Tibial nerve (tissue), 4 donors: ENCODE data around the gene PRKG1. TPM values are rescaled to one million over a fixed set of nuclear protein-coding genes. Genes with fewer than 3 reads are reported as not detected.

Experiments
- DNase-seq, 2 donors: peaks; one replicate each; pipeline ENCODE4 v3.0.0-alpha.2; 2019; ENCODE audit warnings: low spot score in 2 of 2
- H3K27ac ChIP-seq, 4 donors: fragments of 200-600 bp; sonication (generic) in 3 of 4; one replicate each; pipeline ENCODE4 v1.5.1; 2017 to 2019; ENCODE audit warnings: mild to moderate bottlenecking in 1 of 4
- H3K27me3 ChIP-seq, 2 donors: fragments of 200-600 bp; sonication (generic) in 1 of 2; one replicate each; pipeline versions ENCODE4 v1.5.1 to v1.6.0; 2017 to 2019
- H3K36me3 ChIP-seq, 3 donors: fragments of 200-600 bp; sonication (generic); one replicate each; pipeline ENCODE4 v1.5.1; 2018 to 2019
- H3K4me1 ChIP-seq, 4 donors: fragments of 200-600 bp; sonication (generic) in 3 of 4; one replicate each; pipeline ENCODE4 v1.5.1; 2017 to 2019
- H3K4me3 ChIP-seq, 4 donors: fragments of 200-600 bp; sonication (generic) in 3 of 4; one replicate each; pipeline ENCODE4 v1.5.1; 2017 to 2019; ENCODE audit warnings: mild to moderate bottlenecking in 1 of 4, moderate library complexity in 1 of 4
- H3K9me3 ChIP-seq, 4 donors: fragments of 200-600 bp; sonication (generic) in 3 of 4; one replicate each; pipeline ENCODE4 v1.5.1; 2017 to 2019
- EP300 ChIP-seq, 2 donors: sonication (generic); formaldehyde crosslinking; IDR thresholded peaks; one replicate each; pipeline ENCODE4 v1.6.1; 2017; ENCODE audit warnings: antibody characterized with exemption in 2 of 2, mild to moderate bottlenecking in 1 of 2
- POLR2A ChIP-seq, 2 donors: fragments of 450-650 bp; IDR thresholded peaks; one replicate each; pipeline ENCODE4 v1.6.1; 2017; ENCODE audit warnings: antibody characterized with exemption in 2 of 2, mild to moderate bottlenecking in 2 of 2, moderate library complexity in 2 of 2
- WGBS, 2 donors: methylation state at CpG; one replicate each; pipeline ENCODE4 v1.1.5; 2018; 5-methylcytosine and 5-hydroxymethylcytosine counted together
- total RNA-seq, 4 donors: library from RNA; depleted of rRNA; stranded (reverse); fragments of >200 nt; gene quantifications; one replicate each; pipeline ENCODE4 v1.1.0, GENCODE V29; 2016
- TF ChIP-seq, protein P1 (sequence below), 5 experiments: fragments of 200-600 bp in 3 of 5; fragments of 450-650 bp in 2 of 5; sonication (generic) in 3 of 5; IDR thresholded peaks; one replicate each; pipeline ENCODE4 v1.5.1; 2016 to 2019; ENCODE audit warnings: antibody characterized with exemption in 5 of 5, mild to moderate bottlenecking in 3 of 5, moderate library complexity in 2 of 5

PRKG1 gene
- total RNA-seq, 4 donors from 2014 or later = 8.7 to 35.0 (median 14.8) TPM

DNA sequence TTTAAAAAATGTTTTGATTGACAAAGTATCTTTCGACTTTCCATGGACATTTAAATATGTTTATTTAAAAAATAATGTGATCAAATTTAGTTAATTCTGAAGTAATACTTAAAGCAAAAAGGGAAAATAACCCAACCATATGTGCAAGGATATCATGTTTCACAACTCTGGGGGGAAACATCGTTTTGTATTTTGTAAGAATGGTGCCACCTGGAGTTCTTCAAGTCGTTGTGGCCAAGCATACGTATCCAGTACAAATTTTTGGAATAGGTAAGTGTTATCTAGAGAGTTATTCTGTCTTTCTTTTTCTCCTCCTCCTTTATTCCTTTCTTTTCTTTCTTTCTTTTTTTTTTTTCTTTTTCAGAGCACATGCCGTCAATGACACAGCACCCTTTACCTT, 801.3 kb downstream of the PRKG1 start:
- no peaks in the 10 kb centered on the region for H3K27me3 ChIP-seq
- no peak overlapping the region for H3K4me3 ChIP-seq
- peaks cover 0 to 25% (median 2%) of the 10 kb centered on the region in 4 donors for H3K4me1 ChIP-seq
- no peaks in the 10 kb centered on the region for H3K9me3 ChIP-seq
- TF ChIP-seq, protein P1, sequence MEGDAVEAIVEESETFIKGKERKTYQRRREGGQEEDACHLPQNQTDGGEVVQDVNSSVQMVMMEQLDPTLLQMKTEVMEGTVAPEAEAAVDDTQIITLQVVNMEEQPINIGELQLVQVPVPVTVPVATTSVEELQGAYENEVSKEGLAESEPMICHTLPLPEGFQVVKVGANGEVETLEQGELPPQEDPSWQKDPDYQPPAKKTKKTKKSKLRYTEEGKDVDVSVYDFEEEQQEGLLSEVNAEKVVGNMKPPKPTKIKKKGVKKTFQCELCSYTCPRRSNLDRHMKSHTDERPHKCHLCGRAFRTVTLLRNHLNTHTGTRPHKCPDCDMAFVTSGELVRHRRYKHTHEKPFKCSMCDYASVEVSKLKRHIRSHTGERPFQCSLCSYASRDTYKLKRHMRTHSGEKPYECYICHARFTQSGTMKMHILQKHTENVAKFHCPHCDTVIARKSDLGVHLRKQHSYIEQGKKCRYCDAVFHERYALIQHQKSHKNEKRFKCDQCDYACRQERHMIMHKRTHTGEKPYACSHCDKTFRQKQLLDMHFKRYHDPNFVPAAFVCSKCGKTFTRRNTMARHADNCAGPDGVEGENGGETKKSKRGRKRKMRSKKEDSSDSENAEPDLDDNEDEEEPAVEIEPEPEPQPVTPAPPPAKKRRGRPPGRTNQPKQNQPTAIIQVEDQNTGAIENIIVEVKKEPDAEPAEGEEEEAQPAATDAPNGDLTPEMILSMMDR (IDR thresholded peaks at IDR 0.05) = no peak
- TF ChIP-seq POLR2A (IDR thresholded peaks at IDR 0.05) (no peak), EP300 (IDR thresholded peaks at IDR 0.05) (no peak)
- no peak overlapping the region for H3K27ac ChIP-seq
- WGBS, 2 donors = 65 to 72% methylated on average over 5 of the region's 5 CpGs
- DNase-seq = no peak
- no peaks in the 10 kb centered on the region for H3K36me3 ChIP-seq

DNA sequence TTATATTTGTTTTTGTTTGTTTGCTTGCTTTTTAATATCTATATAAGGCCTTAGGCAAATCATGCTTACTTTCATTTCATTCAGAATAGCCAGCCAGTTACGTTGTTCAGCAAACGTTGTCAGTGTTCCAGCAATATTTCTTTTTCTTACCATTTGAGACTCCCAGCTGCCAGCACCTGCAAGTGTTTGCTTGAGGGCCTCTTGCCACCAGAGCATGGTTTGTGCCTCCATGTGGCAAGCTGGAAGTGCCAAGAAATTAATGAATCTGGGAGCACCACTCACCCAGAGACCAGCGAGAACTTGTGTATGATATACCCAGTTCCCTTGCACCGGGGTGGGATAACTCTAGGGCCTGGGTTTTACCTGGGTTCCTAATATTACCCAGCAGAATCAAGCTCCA, 802.2 kb downstream of the PRKG1 start:
- no peak overlapping the region for H3K4me3 ChIP-seq
- no peak for DNase-seq
- H3K36me3 ChIP-seq = no peaks in the 10 kb centered on the region
- H3K27ac ChIP-seq = no peak overlapping the region
- H3K4me1 ChIP-seq = peaks cover 0 to 25% (median 2%) of the 10 kb centered on the region in 4 donors
- WGBS, 2 donors = 61 to 63% methylated on average over 4 of the region's 4 CpGs
- H3K9me3 ChIP-seq = no peaks in the 10 kb centered on the region
- TF ChIP-seq POLR2A (IDR thresholded peaks at IDR 0.05) = no peak
- H3K27me3 ChIP-seq = no peaks in the 10 kb centered on the region

DNA sequence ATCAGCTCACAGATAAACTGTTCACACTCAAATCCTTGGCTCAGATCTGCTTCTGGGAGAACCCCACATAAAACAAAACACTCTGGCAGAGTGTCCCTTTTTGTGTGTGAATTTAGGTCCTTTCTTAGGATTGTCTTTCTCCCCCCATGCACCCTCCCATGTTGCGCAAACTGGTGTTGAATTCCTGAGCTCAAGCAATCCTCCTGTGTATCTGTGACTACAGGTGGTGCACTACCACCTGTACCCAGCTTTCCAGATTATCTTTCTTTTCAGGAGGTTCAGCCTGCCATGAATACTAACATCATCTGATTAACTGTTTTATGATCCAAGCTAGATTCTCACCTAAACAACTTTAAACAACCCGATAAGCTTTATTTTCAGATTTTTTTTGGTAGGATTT, 802.7 kb downstream of the PRKG1 start:
- Histone ChIP-seq H3K27ac (no peak overlapping the region), H3K4me1 (peaks cover 0 to 25% (median 2%) of the 10 kb centered on the region in 4 donors), H3K36me3 (no peaks in the 10 kb centered on the region), H3K27me3 (no peaks in the 10 kb centered on the region), H3K9me3 (no peaks in the 10 kb centered on the region), H3K4me3 (no peak overlapping the region)
- no peak for DNase-seq
- no peak for TF ChIP-seq EP300 (IDR thresholded peaks at IDR 0.05)
- TF ChIP-seq, protein P1 (IDR thresholded peaks at IDR 0.05) = no peak
- 95 to 97% methylated on average over 2 of the region's 2 CpGs for WGBS, 2 donors

DNA sequence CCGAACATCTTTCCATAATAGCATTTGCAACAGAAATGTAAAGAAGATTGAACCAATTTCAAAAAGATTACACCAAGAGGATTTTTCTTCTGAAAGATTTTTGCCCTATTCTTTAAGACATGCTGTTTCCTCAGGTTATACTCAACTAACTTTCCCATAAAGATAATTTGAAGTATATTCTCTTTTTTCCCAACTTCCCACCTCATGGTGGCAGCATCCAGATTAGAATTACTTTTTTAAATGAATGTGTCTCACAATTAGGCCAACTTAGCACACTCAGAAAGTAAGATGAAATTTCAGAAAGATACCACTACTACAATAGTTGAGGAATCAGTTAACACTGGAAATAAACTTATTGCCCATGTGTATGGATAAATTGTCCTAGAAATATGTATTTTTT, 803.3 kb downstream of the PRKG1 start:
- no peaks in the 10 kb centered on the region for H3K27me3 ChIP-seq
- H3K36me3 ChIP-seq = no peaks in the 10 kb centered on the region
- WGBS, 2 donors = 84 to 88% methylated on average over 1 of the region's 1 CpG
- peaks cover 0 to 25% (median 2%) of the 10 kb centered on the region in 4 donors for H3K4me1 ChIP-seq
- H3K4me3 ChIP-seq = no peak overlapping the region
- no peak for TF ChIP-seq POLR2A (IDR thresholded peaks at IDR 0.05)
- TF ChIP-seq, protein P1 (IDR thresholded peaks at IDR 0.05) = peak in 1 of 5 experiments; percentile 17
- no peak for TF ChIP-seq EP300 (IDR thresholded peaks at IDR 0.05)
- no peaks in the 10 kb centered on the region for H3K9me3 ChIP-seq
- no peak overlapping the region for H3K27ac ChIP-seq
- no peak for DNase-seq

DNA sequence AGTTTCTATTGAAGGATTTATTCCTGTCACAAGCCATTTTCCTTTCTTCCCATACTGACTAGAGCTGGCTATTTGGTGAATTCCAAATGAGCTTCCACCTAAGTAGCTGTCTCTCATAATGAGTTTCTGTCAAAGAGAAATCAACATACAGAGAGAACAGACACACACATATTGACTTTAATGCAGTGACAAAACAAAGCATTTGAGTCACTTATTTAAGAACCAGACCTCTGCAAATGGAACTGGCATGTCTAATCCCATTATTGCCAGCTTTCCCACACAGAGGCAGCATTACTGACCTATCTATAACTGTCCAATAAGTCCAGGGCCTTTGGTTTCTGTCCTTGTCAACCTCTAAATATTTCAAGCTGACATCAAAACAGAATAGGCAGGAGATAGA, 804.4 kb downstream of the PRKG1 start:
- no peaks in the 10 kb centered on the region for H3K36me3 ChIP-seq
- H3K27me3 ChIP-seq = no peaks in the 10 kb centered on the region
- TF ChIP-seq, protein P1 (IDR thresholded peaks at IDR 0.05) = no peak
- H3K27ac ChIP-seq = peak overlapping the region in 3 of 4 donors; percentile 44 to 74 (median 63)
- DNase-seq = no peak
- no peaks in the 10 kb centered on the region for H3K9me3 ChIP-seq
- H3K4me1 ChIP-seq = peaks cover 0 to 25% (median 2%) of the 10 kb centered on the region in 4 donors
- no peak overlapping the region for H3K4me3 ChIP-seq

DNA sequence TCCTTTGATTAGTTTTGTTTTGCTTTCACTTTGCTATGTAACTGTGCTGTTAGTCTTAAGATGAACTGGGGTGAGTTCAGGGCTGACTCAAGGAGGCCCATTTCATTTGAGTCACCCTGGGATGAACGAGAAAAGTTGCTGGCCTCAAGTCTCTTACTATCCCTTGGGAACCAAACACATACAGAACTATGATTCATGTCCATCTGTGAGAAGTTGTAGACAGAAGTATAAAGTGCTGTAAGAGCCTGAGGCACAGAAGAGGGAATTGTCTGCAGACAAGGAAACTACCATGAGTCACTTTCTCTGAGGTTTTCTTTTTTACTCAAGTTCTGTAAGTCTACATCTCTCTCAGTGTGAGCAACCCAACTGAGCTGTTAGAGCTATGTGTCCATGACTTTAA, 805.0 kb downstream of the PRKG1 start:
- no peaks in the 10 kb centered on the region for H3K27me3 ChIP-seq
- DNase-seq = no peak
- H3K27ac ChIP-seq = peak overlapping the region in 3 of 4 donors; percentile 44 to 74 (median 63)
- 0 to 7% methylated on average over 1 of the region's 1 CpG for WGBS, 2 donors
- no peak overlapping the region for H3K4me3 ChIP-seq
- H3K9me3 ChIP-seq = no peaks in the 10 kb centered on the region
- no peaks in the 10 kb centered on the region for H3K36me3 ChIP-seq
- TF ChIP-seq, protein P1 (IDR thresholded peaks at IDR 0.05) = no peak
- TF ChIP-seq POLR2A (IDR thresholded peaks at IDR 0.05) (no peak), EP300 (IDR thresholded peaks at IDR 0.05) (peak in 1 of 2 donors; percentile 48)
- H3K4me1 ChIP-seq = peaks cover 0 to 25% (median 2%) of the 10 kb centered on the region in 4 donors
